Calu3 (cell line): ENCODE measurements around the gene KRTAP10-12. TPM values are rescaled to one million over a fixed set of nuclear protein-coding genes. Genes with fewer than 3 reads are reported as not detected.

ENCODE experiments used
- BruUV-seq: library from RNA; stranded (reverse); fragments of 400-500 nt; replicated peaks from 2 replicates; lab custom pipeline; 2021; lab: Mats Ljungman, UMichigan
- CTCF ChIA-PET: fragments of 300-600 bp; sonication (Branson Sonifier 250); formaldehyde crosslinking; loops from one replicate; lab custom pipeline; 2022; ENCODE audit warnings: antibody characterized with exemption; lab: Charles Lee
- DNase-seq: peaks from one replicate; pipeline ENCODE4 v3.0.0; 2022
- H3K27ac Mint-ChIP-seq: one replicate; pipeline ENCODE4 v1.8.0; 2022; ENCODE audit warnings: mixed read lengths; ENCODE audit not compliant: unreplicated experiment
- H3K27me3 Mint-ChIP-seq: one replicate; pipeline ENCODE4 v1.8.0; 2022; ENCODE audit warnings: mixed read lengths; ENCODE audit not compliant: unreplicated experiment
- H3K36me3 Mint-ChIP-seq: one replicate; pipeline ENCODE4 v1.8.0; 2022; ENCODE audit warnings: mild to moderate bottlenecking, moderate library complexity, mixed read lengths; ENCODE audit not compliant: insufficient read depth, unreplicated experiment
- H3K4me1 Mint-ChIP-seq: one replicate; pipeline ENCODE4 v1.8.0; 2022; ENCODE audit warnings: mild to moderate bottlenecking, low read depth, mixed read lengths; ENCODE audit not compliant: unreplicated experiment
- H3K4me3 Mint-ChIP-seq: one replicate; pipeline ENCODE4 v1.8.0; 2022; ENCODE audit warnings: mild to moderate bottlenecking, low read depth, moderate library complexity, mixed read lengths; ENCODE audit not compliant: unreplicated experiment
- H3K9me3 Mint-ChIP-seq: one replicate; pipeline ENCODE4 v1.8.0; 2022; ENCODE audit warnings: low read depth, mixed read lengths; ENCODE audit not compliant: unreplicated experiment
- intact Hi-C: fragments of 100-400 bp; cut with micrococcal nuclease; formaldehyde crosslinking; loops from one replicate; pipeline ENCODE4 v1.10.0; 2022; ENCODE audit not compliant: unreplicated experiment
- total RNA-seq: library from RNA; stranded (reverse); gene quantifications from 2 replicates; pipeline ENCODE4 v1.2.3, GENCODE V29; 2022
- TF ChIP-seq, protein P1 (sequence below): fragments of 200-600 bp; IDR thresholded peaks from one replicate; pipeline ENCODE4 v1.8.0; 2022; ENCODE audit warnings: antibody characterized with exemption; ENCODE audit not compliant: unreplicated experiment

Gene KRTAP10-12
- total RNA-seq, 1 experiment from 2014 or later: not detected

DNA sequence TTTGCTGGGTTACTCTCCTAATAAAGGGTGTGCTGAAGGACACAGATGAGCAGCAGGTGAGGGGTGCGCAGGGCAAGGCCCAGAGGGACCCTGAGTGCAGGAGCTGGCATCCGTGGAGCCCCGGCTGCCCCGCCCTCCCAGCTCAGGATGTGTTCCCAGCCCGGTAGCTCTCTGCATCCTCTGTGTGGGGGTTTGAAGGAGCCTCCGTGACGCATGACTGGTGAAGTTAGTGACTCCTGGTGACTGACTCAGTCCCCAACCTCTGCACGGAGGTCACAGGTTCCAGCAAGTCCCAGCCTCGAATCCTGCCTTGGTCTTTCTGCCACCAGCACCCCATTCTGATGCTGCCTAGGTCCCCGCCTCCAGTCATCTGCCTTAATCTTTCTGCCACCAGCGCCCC is 36.0 kb downstream of the KRTAP10-12 start:
- Mint-ChIP-seq H3K9me3 (no peaks in the 10 kb centered on the region), H3K27ac (no peak overlapping the region), H3K27me3 (peaks cover 80% of the 10 kb centered on the region), H3K4me1 (no peaks in the 10 kb centered on the region), H3K4me3 (no peak overlapping the region), H3K36me3 (peaks cover under 1% of the 10 kb centered on the region)
- CTCF ChIA-PET: interaction anchor here (0.9 to 1.4 kb wide), 2 partner anchors 23 to 159 kb away, joined by 3 to 4 read pairs; partner anchors contain the start of gene KRTAP10-4
- no peak for DNase-seq
- no TSS peak for BruUV-seq
- TF ChIP-seq, protein P1, sequence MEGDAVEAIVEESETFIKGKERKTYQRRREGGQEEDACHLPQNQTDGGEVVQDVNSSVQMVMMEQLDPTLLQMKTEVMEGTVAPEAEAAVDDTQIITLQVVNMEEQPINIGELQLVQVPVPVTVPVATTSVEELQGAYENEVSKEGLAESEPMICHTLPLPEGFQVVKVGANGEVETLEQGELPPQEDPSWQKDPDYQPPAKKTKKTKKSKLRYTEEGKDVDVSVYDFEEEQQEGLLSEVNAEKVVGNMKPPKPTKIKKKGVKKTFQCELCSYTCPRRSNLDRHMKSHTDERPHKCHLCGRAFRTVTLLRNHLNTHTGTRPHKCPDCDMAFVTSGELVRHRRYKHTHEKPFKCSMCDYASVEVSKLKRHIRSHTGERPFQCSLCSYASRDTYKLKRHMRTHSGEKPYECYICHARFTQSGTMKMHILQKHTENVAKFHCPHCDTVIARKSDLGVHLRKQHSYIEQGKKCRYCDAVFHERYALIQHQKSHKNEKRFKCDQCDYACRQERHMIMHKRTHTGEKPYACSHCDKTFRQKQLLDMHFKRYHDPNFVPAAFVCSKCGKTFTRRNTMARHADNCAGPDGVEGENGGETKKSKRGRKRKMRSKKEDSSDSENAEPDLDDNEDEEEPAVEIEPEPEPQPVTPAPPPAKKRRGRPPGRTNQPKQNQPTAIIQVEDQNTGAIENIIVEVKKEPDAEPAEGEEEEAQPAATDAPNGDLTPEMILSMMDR: no peak
- intact Hi-C loops: no loop called here

DNA sequence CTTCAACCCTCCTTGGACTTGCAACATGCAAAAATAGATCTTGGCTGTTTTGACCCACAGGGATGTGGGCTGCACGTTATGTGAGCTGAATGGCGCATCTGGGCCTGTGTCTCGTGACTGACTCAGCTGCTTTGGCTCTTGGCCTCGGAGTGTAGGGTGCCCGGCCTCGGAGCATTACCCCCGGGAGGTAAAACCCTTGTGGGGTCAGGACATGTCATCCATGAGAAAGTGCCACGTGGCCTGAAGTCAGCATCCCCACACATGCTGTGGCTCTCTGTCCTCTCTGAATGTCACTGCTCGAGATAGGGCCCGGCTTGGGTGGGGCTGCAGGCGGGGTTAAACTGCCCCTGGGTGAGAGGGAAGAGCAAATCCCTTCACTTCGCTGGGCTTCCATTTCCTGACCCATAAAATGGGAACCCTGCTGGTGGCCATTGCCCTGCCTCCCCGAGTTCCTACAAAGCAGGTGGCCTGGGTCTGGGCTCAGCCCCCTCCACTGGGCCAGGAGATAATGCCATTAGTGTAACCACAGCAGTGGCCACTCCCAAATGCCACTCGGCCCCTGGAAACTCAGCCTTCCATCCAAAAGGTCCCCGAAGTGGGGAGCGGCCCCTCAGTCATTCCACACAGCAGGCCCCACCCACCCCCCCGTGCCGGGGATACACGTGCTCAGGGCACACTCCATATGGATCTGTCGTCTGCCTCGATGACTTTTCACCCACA is 37.2 kb downstream of the KRTAP10-12 start:
- TF ChIP-seq, protein P1: no peak
- Mint-ChIP-seq H3K27me3 (peaks cover 80% of the 10 kb centered on the region), H3K4me1 (no peaks in the 10 kb centered on the region), H3K9me3 (no peaks in the 10 kb centered on the region), H3K36me3 (no peaks in the 10 kb centered on the region), H3K27ac (no peak overlapping the region), H3K4me3 (no peak overlapping the region)
- intact Hi-C loops: no loop called here
- no peak for DNase-seq
- no TSS peak for BruUV-seq
- CTCF ChIA-PET: interaction anchor here (0.6 to 0.7 kb wide), 2 partner anchors 24 to 82 kb away, joined by 4 to 8 read pairs; no protein-coding TSS in a partner anchor

DNA sequence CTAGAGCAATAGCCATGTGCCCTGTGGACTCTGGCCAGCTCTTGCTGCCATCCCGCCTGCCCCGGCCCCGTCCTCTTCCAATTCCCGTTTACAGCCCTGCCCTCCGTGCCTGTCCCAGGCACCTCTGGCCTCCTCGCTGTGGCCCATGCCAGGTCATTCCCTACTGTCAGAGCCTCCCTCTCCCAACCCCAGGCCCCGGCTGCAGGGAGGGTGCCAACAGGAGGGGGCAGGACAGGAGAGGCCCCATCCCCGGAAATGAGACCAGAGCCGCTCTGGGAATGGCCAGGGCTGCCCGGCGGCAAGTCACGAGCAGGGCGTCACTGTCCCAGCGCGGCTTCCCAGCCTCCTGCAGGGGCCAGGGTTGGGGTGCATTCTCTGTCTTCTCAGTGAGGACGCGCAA is 37.9 kb downstream of the KRTAP10-12 start:
- TF ChIP-seq, protein P1: no peak
- Mint-ChIP-seq H3K36me3 (no peaks in the 10 kb centered on the region), H3K4me1 (no peaks in the 10 kb centered on the region), H3K4me3 (no peak overlapping the region), H3K27ac (no peak overlapping the region), H3K9me3 (no peaks in the 10 kb centered on the region), H3K27me3 (peaks cover 80% of the 10 kb centered on the region)
- CTCF ChIA-PET: interaction anchor here (0.7 kb wide), 1 partner anchor 83 kb away, joined by 4 read pairs; no protein-coding TSS in a partner anchor
- no peak for DNase-seq
- no TSS peak for BruUV-seq
- intact Hi-C loops: no loop called here

DNA sequence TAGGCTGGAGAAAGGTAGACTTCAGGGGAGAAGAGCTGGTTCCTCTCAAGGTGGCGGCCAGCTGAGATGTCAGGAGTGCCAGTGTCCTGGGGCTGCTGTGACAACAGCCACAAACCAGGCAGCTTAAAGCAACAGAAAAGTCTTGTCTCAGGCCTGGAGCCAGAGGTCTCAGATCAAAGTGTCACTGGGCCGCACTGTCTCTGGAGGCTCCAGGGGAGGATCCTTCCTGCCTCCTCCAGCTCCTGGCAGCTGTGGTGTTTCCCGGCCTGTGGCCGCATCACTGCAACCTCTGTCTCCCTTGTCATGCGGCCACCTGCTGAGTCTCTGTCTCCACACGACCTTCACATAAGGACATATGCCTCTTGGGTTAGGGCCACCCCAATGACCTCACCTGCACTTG is 38.8 kb downstream of the KRTAP10-12 start:
- no peak overlapping the region for H3K4me3 Mint-ChIP-seq
- H3K27me3 Mint-ChIP-seq: peaks cover 80% of the 10 kb centered on the region
- DNase-seq: no peak
- H3K27ac Mint-ChIP-seq: no peak overlapping the region
- no peaks in the 10 kb centered on the region for H3K36me3 Mint-ChIP-seq
- H3K9me3 Mint-ChIP-seq: no peaks in the 10 kb centered on the region
- CTCF ChIA-PET: no interaction called here
- no peaks in the 10 kb centered on the region for H3K4me1 Mint-ChIP-seq
- intact Hi-C loops: no loop called here
- TF ChIP-seq, protein P1: no peak
- no TSS peak for BruUV-seq
